ENCODE data around the gene MYO1D.
A peak's percentile ranks its signal among the peaks of the same experiment; 100 is the strongest.
"Not testable (repeated sequence)": the region's sequence is repeated elsewhere in the genome, so short reads cannot be mapped to it uniquely, and the experiment has no call there.

Gene MYO1D

GRCh38 chr17:32822996-32823395 is 53.9 kb downstream of the MYO1D start (continued):
- TF ChIP-seq CREB5 (CRISPR knock-in tag; IDR thresholded peaks at IDR 0.05; ENCODE audit: low read depth) (no peak), PATZ1 (CRISPR knock-in tag; IDR thresholded peaks at IDR 0.05; ENCODE audit: borderline replicate concordance) (no peak), OSR1 (CRISPR knock-in tag; IDR thresholded peaks at IDR 0.05) (no peak), GLIS3 (CRISPR knock-in tag; IDR thresholded peaks at IDR 0.05) (no peak), CSRNP3 (CRISPR knock-in tag; IDR thresholded peaks at IDR 0.05) (no peak)

GRCh38 chr17:32821987-32822934 is 54.7 kb downstream of the MYO1D start:
- TF ChIP-seq ZNF8 (CRISPR knock-in tag; IDR thresholded peaks at IDR 0.05), result peak; percentile 63
- not testable (repeated sequence) for ATAC-seq

GRCh38 chr17:32820440-32820839 is 56.5 kb downstream of the MYO1D start:
- TF ChIP-seq ARNTL (CRISPR knock-in tag; IDR thresholded peaks at IDR 0.05; ENCODE audit: borderline replicate concordance, low read depth) (no peak), TOX (CRISPR knock-in tag; IDR thresholded peaks at IDR 0.05; ENCODE audit: borderline replicate concordance) (no peak), CSRNP3 (CRISPR knock-in tag; IDR thresholded peaks at IDR 0.05) (no peak), POU6F1 (CRISPR knock-in tag; IDR thresholded peaks at IDR 0.05; ENCODE audit: borderline replicate concordance, low read depth) (no peak), ZFP30 (CRISPR knock-in tag; IDR thresholded peaks at IDR 0.05) (no peak), PATZ1 (CRISPR knock-in tag; IDR thresholded peaks at IDR 0.05; ENCODE audit: borderline replicate concordance) (no peak), OSR1 (CRISPR knock-in tag; IDR thresholded peaks at IDR 0.05) (no peak), ZNF565 (CRISPR knock-in tag; conservative IDR thresholded peaks at IDR 0.05; ENCODE audit: low read depth) (no peak), BACH2 (CRISPR knock-in tag; IDR thresholded peaks at IDR 0.05; ENCODE audit: borderline replicate concordance) (no peak), ZFP3 (CRISPR knock-in tag; IDR thresholded peaks at IDR 0.05) (no peak), ZNF8 (CRISPR knock-in tag; IDR thresholded peaks at IDR 0.05) (no peak), SNAI2 (CRISPR knock-in tag; IDR thresholded peaks at IDR 0.05) (no peak), ESRRG (CRISPR knock-in tag; IDR thresholded peaks at IDR 0.05) (no peak), CREB5 (CRISPR knock-in tag; IDR thresholded peaks at IDR 0.05; ENCODE audit: low read depth) (no peak), ISL1 (CRISPR knock-in tag; IDR thresholded peaks at IDR 0.05) (no peak), RARB (CRISPR knock-in tag; IDR thresholded peaks at IDR 0.05) (no peak), PPARA (CRISPR knock-in tag; IDR thresholded peaks at IDR 0.05; ENCODE audit: borderline replicate concordance) (no peak)
- ATAC-seq, result no peak
